GM21390 (cell line): Measurements from ENCODE around the gene CHST15.

Experiments
- ATAC-seq: cut with Tn5 transposase; IDR thresholded peaks from one replicate; pipeline ENCODE4 v1.9.1; 2021; ENCODE audit not compliant: unreplicated experiment

The CHST15 gene

GRCh38 chr10:124032087-124032935 lies 61.1 kb downstream of the CHST15 start:
- no peak for ATAC-seq

- ATAC-seq: no peak
These were observed 62.8 kb downstream of the CHST15 start for GRCh38 chr10:124030492-124031110.

GRCh38 chr10:124030061-124030460 lies 63.3 kb downstream of the CHST15 start:
- ATAC-seq: no peak

GRCh38 chr10:124029559-124029958 lies 63.8 kb downstream of the CHST15 start:
- ATAC-seq: no peak

GRCh38 chr10:124028700-124029480 lies 64.5 kb downstream of the CHST15 start:
- ATAC-seq: no peak

GRCh38 chr10:124027651-124028050 lies 65.7 kb downstream of the CHST15 start:
- no peak for ATAC-seq

GRCh38 chr10:124027031-124027611 lies 66.3 kb downstream of the CHST15 start:
- ATAC-seq: no peak

GRCh38 chr10:124026589-124026939 lies 66.8 kb downstream of the CHST15 start:
- no peak for ATAC-seq

- ATAC-seq: no peak
These were observed 67.5 kb downstream of the CHST15 start for GRCh38 chr10:124025660-124026588.

GRCh38 chr10:124025152-124025551 lies 68.2 kb downstream of the CHST15 start:
- ATAC-seq: no peak

- no peak for ATAC-seq
These were observed 71.3 kb downstream of the CHST15 start for GRCh38 chr10:124022066-124022465.

- no peak for ATAC-seq
These were observed 72.2 kb downstream of the CHST15 start for GRCh38 chr10:124020981-124021815.

GRCh38 chr10:124019886-124020797 lies 73.3 kb downstream of the CHST15 start:
- no peak for ATAC-seq

- ATAC-seq: no peak
These were observed 74.4 kb downstream of the CHST15 start for GRCh38 chr10:124018886-124019525.

- ATAC-seq: no peak
These were observed 75.7 kb downstream of the CHST15 start for GRCh38 chr10:124017729-124018128.

- no peak for ATAC-seq
These were observed 76.5 kb downstream of the CHST15 start for GRCh38 chr10:124016804-124017375.

- ATAC-seq: no peak
These were observed 77.4 kb downstream of the CHST15 start for GRCh38 chr10:124015991-124016390.
